22Rv1 (cell line): ENCODE measurements around the gene NAA40.

Experiments
- CTCF ChIP-seq: fragments of 450-650 bp; IDR thresholded peaks from 2 replicates; pipeline ENCODE4 v1.5.1; 2017; ENCODE audit warnings: mild to moderate bottlenecking
- ZFX ChIP-seq: fragments of 450-650 bp; IDR thresholded peaks from 2 replicates; pipeline ENCODE4 v1.6.1; 2017; ENCODE audit warnings: antibody characterized with exemption, borderline replicate concordance

GRCh38 chr11:63985812-63986155, 47.0 kb downstream of the NAA40 start:
- TF ChIP-seq CTCF (no peak), ZFX (no peak)
